Endothelial cell of umbilical vein (primary cell): ENCODE measurements around the gene TBC1D7.

Source experiments
- CTCF ChIP-seq, 2 donors: IDR thresholded peaks; 1 replicate in 1 of 2; 2 replicates in 1 of 2; pipeline ENCODE4 v1.5.1; 2011; ENCODE audit warnings: low read length in 2 of 2, mild to moderate bottlenecking in 2 of 2, moderate library complexity in 2 of 2, control low read depth in 1 of 2, inconsistent platforms in 1 of 2, low read depth in 1 of 2; ENCODE audit not compliant: insufficient read depth in 1 of 2; ENCODE audit errors: extremely low read depth in 1 of 2
- FOS ChIP-seq: IDR thresholded peaks from 2 replicates; pipeline ENCODE4 v1.6.1; 2011; ENCODE audit warnings: mild to moderate bottlenecking, low read length, moderate library complexity, borderline replicate concordance; ENCODE audit not compliant: insufficient read depth
- GATA2 ChIP-seq: IDR thresholded peaks from 2 replicates; pipeline ENCODE4 v1.7.0; 2011; ENCODE audit warnings: low read depth, mild to moderate bottlenecking, moderate library complexity, mixed read lengths, low read length; ENCODE audit not compliant: insufficient read length, insufficient read depth
- MYC ChIP-seq: IDR thresholded peaks from one replicate; pipeline ENCODE4 v1.6.1; 2011; ENCODE audit warnings: mild to moderate bottlenecking, low read depth, low read length
- POLR2A ChIP-seq: IDR thresholded peaks from 2 replicates; pipeline ENCODE4 v1.6.1; 2012; ENCODE audit warnings: low read depth, mild to moderate bottlenecking, control low read depth, low read length

DNA sequence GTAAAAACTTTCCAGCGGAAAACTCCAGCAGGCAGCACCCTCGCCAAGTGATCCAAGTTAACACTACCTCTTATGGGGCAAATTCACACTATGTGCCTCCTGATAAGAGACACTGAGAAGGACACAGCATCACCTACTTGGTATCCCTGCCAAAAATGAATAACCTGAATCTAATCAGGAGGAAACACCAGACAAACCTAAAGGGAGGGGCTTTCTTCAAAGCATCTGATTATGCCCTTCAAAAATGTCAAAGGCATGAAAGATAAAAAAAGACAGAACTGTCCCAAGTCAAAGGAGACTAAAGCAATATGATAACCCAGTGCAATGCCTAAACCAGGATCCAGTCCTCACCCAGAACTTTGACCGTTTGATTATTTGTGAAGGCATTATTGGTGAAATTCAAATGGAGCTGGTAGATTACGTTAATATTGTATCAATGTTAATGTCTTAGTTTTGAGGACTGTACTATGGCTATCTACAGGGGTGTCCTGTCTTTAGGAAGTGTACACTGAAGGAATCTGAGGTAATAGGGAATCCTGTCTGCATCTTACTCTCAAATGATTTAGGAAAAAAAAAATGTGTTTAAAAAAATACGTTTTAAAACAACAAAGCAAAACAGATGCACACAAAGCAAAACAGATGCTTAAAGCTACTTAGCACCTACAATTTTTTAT lies 8.3 kb downstream of the TBC1D7 start:
- TF ChIP-seq CTCF (IDR thresholded peaks at IDR 0.05; ENCODE audit: extremely low read depth in 1 of 2, insufficient read depth in 1 of 2, low read depth in 1 of 2, low read length in 2 of 2) = no peak
- no peak for TF ChIP-seq POLR2A
- no peak for TF ChIP-seq FOS
- no peak for TF ChIP-seq GATA2
- TF ChIP-seq MYC = no peak
